ENCODE data around the gene CAMTA1.
"Not testable (repeated sequence)": the region's sequence is repeated elsewhere in the genome, so short reads cannot be mapped to it uniquely, and the experiment has no call there.

Gene CAMTA1

DNA sequence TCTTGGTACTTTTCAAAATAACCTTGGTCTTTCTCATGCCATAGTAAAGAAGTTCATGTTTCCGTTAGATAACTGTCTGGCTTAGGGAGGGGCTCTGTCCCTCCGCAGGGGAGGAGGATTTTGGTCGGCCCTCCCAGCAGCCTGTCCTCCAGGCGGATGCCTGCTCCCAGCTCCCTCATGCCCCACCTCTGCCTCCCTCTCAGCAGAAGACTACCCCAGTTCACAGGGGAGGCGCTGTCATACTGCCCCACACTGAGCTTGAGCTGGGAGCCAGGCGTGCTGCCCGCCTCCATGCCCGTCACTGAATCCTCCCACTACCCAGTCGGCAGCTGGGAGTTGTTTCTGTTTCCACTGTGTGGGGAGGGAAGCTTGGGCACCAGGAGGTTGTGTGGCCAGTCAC, 127.3 kb downstream of the CAMTA1 start:
- no peak for DNase-seq

DNA sequence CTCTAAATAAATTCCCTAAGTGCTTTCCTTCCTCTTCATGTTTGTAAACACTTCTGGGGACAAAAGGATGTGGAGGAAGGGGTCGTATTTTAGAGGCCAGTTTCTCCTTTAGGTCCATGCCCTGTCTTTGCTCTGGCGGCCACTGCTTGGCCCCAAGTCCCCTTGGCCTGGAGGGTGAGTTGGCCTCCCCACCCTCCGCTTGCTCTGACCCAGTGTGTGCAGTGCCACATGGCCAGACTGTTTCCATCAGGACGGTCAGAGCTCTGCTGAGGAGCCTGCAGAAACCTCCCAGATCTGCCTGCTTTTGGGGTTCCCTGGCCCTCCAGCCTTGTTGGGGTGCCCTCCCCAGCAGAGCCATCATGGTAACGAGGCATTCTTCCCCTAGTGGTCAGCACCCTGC, 127.8 kb downstream of the CAMTA1 start:
- no peak for DNase-seq

DNA sequence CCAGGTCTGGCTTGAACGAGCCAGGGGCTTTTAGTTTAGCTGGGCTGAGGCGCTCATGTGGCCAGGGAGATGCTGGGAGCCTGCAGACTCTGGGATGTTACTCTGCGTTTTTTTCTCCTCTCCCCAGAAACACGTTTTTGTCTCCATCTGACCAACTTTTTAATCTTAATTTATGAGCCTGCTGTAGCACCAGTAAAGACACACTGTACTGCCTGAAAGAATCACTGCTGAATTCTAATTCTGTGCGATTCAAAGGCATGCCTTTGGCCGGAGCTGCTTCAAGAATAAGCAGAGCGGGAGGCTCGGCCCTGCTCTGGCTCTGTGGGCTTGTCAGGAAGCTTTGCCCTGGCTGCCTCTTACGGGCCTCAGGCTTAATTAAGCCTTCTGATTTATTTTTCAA, 129.5 kb downstream of the CAMTA1 start:
- no peak for DNase-seq

DNA sequence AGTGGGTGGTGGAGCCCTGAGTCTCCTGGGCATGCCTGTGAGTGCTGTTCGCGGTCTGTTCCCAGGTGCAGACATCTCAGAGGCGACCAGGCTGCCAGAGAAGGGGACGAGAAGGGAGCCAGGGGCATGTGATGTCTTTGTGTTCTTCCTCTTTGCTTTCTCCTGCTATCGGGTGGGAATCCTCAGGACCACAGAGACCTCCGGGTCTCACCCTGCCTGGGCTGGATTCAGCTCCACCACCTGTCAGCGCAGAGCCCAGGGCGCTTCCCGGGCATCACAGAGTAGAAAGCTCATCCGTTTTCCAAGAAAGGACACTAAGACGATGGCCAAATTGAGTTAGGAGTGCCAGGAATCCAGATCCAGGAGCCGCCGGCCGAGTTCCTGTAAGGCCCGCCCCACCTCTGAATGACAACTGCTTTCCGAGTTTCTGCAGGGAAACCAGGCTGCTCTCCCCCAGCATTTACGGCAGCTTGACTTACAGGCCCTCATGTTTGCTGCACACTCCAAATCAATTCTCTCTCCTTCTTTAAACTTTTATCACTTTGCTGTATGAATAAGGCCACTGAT, 130.8 kb downstream of the CAMTA1 start:
- no peak for DNase-seq

DNA sequence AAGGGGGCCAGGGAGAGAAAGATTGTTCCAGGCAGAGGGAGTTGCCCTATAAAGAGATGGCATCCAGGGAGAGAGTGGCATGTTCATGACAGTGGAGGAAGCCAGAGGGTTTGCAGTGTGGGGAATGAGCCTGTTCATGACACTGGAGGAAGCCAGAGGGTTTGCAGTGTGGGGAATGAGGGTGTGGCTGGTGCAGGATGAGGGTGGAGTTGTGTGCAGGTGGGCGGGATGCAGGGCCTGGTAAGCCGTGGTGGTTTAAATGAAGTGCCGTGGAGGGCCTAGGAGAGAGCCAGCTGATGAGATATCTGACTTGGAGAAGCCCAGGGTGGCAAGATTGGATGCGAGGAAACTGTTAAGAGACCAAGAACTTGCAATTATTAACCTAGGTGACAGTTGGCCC, 131.8 kb downstream of the CAMTA1 start:
- no peak for DNase-seq

DNA sequence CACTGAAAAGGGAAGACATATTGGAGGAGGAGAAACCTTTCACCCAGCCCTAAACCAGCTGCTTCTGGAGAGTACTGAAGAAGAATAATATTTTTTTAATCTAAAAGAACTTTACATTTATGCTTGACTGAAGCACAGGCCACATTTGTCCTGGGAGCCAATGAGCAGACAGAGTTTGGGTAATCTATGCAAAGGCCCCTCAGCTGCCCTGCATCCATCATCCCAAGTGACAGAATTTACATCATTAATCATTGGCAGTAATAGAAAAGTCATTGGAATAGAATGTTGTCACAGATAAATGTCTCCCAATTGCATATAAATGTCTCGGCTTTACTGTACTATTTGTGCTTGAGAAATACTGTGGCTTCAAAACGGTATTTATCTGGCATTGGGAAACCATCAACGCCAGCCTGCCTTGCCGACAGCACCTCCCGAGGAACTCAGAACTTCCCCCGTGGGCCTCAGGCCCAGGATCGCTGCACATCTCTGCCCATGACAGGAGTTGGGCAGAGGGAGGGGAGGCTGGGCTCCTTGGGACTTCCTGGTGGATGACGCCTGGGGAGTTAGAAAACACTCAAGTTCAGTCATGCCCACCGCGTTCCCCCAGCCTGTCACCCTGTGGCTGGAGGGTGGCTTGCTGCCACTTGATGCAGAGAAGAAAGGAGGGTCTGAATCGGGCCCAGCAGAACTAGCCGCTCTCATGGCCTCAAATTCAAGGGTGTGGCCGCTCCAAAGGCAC, 133.1 kb downstream of the CAMTA1 start:
- no peak for DNase-seq

DNA sequence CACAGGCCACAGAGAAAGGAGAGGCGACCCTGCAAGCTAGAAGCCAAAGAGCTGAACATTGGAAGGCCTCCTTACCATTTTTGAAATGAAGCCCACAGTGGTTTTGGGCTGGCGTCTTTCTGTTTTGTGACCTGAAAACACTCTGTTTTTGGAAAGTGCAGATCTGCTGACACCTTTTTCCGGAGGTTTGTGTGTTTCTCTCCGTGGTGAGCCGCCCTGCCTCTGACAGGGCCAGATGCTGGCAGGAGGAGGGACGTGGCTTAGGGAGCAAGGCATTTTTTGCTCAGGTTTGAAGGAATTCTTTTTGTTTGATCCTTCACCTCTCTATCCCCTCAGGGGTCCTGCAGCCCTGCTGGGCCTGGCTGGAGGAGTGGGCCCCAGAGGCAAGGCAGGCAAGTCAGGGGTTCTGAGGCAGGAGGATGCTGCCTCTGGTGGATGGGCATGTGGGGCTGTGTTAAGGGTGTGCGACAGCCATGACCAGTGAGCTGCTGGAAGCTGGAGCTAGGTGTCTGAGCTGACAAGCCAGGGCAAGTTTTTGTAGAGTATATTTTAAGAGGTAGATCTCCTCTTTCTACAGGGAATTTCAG, 133.8 kb downstream of the CAMTA1 start:
- DNase-seq: no peak

DNA sequence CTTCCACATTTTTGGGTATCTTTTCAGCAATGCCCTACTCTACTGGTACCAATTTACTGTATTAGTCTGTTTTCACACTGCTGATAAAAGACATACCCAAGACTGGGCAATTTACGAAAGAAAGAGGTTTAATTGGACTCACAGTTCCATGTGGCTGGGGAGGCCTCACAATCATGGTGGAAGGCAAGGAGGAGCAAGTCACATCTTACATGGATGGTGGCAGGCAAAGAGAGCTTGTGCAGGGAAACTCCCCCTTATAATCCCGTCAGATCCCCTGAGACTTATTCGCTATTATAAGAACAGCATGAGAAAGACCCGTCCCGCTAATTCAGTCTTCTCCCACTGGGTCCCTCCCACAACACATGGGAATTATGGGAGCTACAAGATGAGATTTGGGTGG, 136.3 kb downstream of the CAMTA1 start:
- not testable (repeated sequence) for DNase-seq

DNA sequence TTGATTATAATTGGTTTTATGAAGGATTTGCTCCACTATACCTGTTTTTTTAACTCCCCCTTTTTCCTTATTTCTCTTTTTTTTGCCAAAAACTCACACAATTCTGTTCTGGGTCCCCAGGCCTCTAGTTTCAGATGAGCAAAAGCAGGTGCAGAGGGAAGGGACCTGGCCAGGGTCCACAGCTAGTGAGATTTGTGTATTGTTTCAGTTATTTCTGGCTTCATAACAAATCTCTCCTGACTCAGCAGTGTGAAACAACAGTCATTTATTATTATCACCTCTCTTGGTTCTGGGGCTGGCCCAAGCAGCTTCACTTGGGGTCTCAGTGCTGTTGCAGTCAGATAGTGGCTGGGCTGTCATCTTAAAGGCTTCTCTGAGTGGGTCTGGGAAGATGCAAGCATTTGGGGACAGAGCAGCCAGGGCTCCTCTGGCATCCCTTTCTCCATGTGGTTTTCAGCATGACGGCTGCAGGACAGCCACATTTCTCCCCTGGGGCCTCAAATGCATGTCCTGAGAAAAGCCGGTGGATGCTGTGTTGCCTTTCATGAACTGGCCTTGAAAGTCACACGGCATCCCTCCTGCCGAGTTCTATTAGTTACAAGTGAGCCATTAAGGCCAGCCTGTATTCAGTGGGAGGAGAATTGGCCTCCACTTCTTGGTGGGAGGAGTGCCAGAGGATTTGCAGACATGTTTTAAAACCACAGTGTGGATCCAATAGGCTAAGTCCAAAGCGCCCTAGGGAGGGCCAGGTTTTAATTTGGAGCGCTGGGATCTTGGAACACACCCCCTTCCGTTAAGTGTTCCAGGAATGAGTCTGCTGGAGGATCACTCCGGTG, 137.1 kb downstream of the CAMTA1 start:
- peak; percentile 85 for DNase-seq

DNA sequence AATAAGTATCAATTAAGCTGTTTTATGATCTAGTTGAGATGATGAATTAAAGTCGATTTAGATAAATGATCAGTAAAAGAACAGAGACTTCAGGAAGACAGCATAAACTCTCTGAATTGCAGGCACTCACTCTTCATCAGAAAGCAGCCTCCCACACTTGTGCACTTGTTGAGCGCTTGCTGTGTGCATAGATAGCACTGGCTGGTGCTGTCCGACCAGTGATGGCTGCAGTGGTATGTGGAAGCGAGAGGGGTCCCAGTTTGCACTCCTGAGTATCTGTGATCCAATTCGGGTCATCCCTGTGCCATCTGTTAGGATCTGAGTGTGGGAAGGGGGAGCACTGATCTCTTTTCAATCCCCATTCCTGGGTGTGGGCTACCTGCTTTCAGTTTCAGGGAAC, 137.8 kb downstream of the CAMTA1 start:
- no peak for DNase-seq

DNA sequence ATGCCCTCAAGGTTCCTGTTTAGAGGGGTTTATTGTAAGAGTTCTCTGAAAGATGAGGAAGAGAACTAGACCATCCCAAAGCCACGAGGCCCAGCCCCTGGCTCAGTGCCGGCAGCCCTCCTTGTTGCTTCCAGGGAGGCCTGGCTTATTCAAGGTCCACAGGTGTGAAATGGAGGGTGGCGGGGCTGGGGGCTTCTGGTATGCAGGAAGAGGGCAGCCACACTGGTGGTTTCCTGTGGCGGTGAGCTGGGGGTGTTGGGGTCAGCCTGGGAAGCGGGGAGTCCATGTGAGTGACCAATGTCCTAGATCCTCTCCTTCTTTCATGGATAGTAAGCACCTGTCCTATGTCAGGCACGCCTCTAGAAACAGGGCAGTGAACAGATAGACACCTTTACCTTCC, 138.2 kb downstream of the CAMTA1 start:
- DNase-seq: no peak

DNA sequence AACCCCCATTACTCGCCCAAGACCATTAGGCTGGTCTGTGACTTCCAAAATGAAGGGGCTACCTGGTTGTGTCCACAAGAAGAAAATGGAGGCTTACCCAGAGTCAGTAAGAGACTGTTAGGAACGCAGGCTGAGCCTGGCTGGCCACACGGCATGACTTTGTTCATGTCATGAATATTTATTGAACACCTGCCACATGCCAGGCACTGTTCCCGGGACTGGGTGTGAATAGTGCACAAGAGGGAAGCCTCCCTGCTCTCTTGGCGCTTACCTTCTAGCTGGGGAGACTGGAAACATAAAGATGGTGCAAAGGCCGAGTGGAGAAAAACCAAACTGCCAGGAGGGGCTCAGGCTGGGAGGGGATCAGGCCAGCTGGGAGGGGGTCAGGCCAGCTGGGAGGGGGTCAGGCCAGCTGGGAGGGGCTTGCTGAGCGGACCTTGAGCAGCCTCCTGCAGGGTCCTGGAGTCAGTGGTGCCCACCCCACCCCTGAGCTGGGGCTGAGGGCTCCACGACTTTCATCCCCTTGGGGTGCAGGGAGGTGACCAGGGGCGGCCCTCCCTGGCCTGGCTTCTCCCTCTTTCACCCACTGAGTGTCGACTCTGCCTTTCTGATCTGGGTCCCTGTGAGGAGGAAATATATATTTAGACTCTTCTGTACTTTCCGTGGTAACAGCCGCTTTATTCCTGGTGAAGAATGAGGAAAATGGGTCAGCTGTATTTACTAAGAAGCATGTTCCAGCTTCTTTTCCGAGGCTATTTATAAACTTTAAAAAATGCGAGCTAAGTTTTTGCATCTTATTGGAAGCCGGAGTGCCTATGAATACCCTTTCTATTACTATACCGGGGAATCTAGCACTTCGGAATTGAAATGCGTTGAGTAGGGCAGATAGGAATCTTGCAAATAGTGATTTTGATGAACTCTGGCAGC, 139.0 kb downstream of the CAMTA1 start:
- DNase-seq: no peak

DNA sequence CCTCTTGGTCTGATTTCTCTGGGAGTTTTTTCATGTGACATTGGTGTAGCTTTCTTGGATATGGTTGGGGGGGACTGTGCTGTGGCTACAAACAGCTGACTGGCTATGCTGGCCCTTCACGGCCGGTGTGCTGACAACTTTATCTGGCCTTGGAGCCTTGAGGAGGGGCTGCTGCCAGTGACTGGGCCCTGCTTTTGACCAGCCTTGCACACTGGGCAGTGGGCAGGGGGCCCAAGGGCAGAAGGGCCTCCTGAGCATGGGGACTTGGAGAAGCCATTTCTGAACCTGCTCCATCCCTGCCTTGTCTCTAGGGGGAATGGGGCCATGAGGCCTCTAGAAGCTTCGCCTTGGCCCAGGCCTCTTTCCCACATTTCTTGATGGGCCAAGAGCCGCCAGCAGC, 139.6 kb downstream of the CAMTA1 start:
- no peak for DNase-seq

DNA sequence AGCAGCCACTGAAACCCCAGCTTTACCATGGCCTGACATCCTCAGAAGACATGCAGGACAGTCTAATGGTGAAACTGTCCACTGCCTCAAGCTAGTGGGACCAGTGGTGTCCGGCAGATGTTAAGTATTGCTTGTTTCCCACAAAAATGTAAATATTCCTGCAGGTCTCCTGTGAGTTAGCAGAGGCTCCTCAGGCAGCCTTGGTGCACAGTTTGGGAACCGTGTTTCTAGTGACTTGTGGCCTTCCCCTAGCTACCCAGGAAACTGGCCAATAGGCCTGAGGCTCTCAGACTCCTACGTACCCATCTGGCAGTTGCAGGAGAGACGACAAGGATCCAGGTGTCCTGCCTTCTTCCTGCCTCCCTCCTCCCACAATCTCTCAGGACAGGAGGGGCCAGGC, 142.4 kb downstream of the CAMTA1 start:
- no peak for DNase-seq

DNA sequence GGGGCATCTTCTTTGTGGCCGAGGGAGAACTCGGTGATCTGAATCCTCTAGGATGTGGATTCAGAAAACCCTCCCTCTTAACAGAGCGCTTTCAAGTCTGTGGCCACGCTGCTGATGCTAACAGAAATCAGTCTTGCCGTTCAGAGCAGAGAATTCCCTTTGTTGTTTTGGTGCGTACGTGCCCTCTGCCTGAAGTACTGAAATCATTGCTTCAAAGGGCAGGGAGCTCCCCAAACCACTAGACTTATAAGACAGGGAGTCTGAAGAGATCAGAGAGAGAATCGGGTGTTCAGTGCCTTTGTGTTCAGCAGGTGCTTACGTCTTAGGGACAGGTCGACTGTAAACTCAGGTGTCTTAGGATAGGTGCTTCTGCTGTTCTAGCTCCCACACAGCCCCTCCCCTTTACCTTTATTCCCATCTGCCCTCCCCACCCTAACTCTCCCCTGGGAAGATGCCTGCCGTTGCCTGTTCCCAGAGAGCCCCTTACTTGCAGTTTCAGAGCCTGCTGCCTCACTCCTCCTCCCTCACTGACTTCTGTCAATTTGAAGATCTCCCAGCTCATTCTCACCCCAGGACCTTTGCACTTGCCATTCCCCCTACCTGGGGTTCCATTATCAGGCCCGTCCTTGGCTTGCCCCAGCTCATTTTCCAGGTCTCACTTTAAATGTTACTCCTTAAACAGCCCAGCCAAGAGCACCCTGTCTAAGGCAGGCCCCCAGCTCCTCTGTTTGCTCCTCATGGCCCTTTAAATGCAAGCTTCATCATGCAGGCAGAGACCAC, 143.0 kb downstream of the CAMTA1 start:
- DNase-seq: no peak

DNA sequence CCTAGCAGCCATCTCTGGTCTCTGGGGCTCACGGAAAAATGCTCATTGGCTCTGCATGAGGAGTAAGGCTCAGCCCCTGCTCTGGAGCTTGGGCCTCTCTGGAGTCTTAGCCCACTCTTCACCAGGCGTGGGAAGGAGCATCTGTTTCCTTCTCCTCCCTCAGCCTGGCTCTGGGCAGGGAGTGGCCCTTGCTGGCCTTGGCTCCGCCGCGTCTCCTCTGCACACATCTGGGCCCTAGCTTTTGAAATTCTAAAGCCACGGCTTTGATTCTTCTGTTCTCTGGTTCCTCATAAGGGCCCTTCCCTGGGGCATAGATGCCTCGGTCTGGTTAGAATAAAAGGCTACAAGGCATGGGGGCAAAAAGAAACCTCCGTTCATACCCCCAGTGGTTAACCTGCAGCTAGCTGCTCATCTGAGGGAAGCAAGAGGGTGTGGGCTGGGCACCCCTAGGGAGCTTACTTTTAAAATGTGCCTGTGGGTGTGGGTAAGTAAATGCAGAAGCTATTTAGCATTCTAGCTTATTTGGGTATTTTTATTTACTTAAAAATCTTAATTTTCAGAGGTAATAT, 145.6 kb downstream of the CAMTA1 start:
- DNase-seq: no peak

DNA sequence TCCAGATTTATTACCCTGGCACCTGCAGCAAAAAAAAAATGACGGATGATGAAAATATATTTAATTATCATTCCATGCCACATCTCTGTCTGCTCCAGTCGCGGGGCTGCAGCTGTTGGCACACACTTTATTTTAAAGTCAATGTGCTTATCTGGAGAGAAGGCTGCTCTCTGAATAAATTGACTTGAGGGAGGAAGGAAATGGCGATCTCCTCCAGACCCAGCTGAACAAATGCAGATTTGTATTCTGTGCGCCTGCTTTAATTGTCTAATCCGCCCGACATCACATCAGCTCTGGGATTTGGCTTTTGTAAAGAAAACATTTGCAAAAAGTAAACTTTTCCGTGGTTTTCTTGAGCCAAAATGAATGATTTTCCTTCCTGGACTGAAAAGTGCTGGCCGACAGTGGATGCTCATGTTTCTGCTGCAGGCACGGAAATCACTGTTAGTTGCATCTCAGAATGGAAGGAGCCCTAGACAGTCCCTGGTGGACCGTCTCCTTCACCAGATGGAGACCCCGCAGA, 150.2 kb downstream of the CAMTA1 start:
- DNase-seq: peak; percentile 22

DNA sequence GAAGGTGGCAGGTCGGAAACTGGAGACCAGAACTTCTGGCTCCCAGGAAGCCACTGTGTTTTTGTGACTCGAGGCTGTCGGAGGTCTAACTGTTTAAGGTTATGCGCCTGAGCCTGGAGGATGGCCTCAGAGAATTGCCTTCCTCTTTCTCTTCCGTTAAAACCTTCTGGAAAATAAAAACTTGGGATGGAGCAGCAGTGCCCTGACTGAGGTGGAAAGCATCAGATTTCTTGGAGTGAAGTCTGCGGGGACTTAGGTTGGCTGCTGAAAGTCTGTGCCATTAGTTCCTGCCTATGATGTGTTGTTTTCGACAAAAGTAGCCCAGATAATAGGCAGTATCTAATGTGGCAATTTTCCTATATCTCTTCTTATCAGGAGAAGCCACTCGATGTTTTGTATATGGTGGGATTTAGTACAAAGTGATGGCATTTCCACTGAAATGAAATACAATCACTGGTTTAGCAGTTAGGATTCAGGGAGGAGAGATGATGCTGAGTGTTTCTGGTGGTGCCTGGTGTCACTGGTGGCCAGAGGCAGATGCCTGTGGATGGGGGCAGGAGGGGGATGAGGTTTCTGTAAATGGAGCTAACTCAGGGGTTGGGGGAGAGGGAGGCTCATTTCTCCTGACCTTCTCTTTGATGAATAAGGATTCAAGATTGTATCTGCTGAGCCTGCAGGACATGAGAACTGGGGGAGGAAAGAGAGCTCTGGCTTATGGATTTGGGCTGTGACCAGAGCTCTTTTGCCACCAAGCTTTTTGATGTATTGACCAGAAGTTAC, 150.8 kb downstream of the CAMTA1 start:
- no peak for DNase-seq

DNA sequence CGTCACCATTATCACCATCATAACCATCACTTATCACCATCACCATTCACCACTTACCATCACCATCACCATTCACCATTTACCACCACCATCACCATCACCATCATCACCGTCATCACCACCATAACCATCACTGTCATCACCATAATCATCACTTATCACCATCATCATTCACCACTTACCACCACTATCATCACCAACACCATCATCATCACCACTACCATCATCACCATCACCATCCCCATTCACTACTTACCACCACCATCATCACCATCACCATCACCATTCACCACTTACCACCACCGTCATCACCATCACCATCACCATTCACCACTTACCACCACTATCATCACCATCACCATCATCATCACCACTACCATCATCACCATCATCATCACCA, 151.8 kb downstream of the CAMTA1 start:
- DNase-seq: no peak

DNA sequence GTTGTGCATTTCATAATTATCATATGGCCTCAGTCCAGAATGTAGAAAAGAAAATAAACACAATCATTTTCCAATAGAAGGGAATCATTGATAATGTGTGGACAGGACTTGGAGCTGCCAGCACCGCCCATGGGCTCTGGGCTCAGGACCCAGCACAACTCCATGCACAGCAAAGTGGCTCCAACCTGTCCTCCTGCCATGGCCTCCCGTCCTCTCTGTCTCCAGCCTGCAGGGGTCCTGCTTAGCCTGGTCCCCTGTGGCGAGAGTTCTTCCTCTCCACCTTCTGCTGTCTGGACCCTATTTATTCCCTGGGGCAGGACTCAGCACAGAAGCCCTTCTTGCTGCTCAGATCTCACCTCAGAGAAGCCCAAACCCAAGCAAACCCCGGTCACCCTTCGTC, 154.1 kb downstream of the CAMTA1 start:
- DNase-seq: no peak

Data from NCI-H2227 treated with DMSO at 0.1 percent for 48 hours (cell line).